ENCODE results near the gene NPHP4.

DNA sequence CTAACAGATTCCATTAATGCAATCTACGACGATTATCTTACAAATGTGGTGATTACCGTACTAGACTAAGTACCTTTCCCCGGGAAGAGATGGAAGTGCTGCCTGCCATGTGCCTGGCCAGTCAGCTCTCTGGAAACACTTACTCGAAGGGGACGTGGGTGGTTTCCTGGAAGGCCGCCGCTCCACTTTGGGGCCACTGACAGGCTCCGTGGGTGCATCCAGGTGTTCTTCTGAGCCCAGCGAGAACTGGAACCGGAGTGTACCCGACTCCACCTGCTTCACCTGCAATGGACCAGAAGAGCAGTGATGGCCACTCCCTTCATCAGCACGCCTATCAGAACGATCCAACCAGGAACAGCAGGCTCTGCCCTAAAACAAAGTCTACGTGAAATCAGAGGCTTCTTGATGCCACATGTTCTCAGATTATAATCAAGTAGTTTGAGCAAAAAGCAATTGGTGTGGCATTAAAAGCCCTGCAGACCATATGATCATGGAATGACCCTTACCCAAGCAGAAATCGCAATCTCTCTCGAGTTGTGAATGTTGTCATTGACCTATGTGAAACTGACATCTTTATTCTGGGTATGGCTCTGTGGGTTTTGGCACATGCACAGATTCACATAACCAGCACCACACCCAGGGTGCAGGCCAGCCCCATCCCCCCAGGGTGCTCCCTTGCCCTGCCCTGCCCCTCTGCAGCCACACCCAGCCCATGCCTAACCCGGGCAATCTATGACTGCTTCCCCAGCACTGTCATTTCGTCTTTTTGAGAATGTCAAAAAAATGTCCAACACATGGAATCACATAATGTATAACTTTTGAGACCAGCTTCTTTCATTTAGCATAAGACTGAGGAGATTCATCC lies 64.5 kb downstream of the NPHP4 start:
- TF ChIP-seq, protein P1, sequence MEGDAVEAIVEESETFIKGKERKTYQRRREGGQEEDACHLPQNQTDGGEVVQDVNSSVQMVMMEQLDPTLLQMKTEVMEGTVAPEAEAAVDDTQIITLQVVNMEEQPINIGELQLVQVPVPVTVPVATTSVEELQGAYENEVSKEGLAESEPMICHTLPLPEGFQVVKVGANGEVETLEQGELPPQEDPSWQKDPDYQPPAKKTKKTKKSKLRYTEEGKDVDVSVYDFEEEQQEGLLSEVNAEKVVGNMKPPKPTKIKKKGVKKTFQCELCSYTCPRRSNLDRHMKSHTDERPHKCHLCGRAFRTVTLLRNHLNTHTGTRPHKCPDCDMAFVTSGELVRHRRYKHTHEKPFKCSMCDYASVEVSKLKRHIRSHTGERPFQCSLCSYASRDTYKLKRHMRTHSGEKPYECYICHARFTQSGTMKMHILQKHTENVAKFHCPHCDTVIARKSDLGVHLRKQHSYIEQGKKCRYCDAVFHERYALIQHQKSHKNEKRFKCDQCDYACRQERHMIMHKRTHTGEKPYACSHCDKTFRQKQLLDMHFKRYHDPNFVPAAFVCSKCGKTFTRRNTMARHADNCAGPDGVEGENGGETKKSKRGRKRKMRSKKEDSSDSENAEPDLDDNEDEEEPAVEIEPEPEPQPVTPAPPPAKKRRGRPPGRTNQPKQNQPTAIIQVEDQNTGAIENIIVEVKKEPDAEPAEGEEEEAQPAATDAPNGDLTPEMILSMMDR (IDR thresholded peaks at IDR 0.05; ENCODE audit: low read length): no peak
- TF ChIP-seq EZH2 (optimal IDR thresholded peaks at IDR 0.05; ENCODE audit: low read depth, low read length): no peak
- no peak for TF ChIP-seq EZH2phosphoT487 (IDR thresholded peaks at IDR 0.05; ENCODE audit: low read length)

All from MM.1S (cell line).